ENCODE measurements around the gene SMAD5.

DNA sequence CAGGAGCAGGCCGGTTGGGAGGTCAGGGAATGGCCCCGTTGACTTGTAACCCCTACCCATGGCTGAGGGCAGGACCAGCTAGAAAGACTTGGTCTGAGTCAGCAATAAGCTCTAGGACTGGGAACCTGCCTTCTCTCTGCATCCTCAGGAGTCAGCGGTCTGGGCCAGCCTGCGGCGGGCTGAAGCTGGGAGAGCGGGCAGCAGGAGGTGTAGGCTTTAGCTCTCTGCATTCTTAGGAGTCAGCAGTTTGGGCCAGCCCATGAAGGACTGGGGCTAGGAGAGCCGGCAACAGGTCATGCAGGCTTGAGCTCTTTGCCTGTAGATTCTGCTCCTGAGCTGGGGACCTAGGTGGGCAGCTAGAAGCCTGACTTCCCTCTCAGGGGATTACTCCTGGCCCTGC lies 66.8 kb downstream of the SMAD5 start:
- no peak for TF ChIP-seq EP300 (IDR thresholded peaks at IDR 0.05; ENCODE audit: low read depth in 2 of 2, low read length in 2 of 2)
- TF ChIP-seq EP300 (CRISPR knock-in tag; IDR thresholded peaks at IDR 0.05; ENCODE audit: borderline replicate concordance): no peak
- TF ChIP-seq, protein P1, sequence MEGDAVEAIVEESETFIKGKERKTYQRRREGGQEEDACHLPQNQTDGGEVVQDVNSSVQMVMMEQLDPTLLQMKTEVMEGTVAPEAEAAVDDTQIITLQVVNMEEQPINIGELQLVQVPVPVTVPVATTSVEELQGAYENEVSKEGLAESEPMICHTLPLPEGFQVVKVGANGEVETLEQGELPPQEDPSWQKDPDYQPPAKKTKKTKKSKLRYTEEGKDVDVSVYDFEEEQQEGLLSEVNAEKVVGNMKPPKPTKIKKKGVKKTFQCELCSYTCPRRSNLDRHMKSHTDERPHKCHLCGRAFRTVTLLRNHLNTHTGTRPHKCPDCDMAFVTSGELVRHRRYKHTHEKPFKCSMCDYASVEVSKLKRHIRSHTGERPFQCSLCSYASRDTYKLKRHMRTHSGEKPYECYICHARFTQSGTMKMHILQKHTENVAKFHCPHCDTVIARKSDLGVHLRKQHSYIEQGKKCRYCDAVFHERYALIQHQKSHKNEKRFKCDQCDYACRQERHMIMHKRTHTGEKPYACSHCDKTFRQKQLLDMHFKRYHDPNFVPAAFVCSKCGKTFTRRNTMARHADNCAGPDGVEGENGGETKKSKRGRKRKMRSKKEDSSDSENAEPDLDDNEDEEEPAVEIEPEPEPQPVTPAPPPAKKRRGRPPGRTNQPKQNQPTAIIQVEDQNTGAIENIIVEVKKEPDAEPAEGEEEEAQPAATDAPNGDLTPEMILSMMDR (CRISPR knock-in tag; IDR thresholded peaks at IDR 0.05): no peak
- TF ChIP-seq SIX1 (CRISPR knock-in tag; IDR thresholded peaks at IDR 0.05; ENCODE audit: borderline replicate concordance): no peak
- TF ChIP-seq BRD4 (CRISPR knock-in tag; IDR thresholded peaks at IDR 0.05): no peak
- TF ChIP-seq, protein P2, sequence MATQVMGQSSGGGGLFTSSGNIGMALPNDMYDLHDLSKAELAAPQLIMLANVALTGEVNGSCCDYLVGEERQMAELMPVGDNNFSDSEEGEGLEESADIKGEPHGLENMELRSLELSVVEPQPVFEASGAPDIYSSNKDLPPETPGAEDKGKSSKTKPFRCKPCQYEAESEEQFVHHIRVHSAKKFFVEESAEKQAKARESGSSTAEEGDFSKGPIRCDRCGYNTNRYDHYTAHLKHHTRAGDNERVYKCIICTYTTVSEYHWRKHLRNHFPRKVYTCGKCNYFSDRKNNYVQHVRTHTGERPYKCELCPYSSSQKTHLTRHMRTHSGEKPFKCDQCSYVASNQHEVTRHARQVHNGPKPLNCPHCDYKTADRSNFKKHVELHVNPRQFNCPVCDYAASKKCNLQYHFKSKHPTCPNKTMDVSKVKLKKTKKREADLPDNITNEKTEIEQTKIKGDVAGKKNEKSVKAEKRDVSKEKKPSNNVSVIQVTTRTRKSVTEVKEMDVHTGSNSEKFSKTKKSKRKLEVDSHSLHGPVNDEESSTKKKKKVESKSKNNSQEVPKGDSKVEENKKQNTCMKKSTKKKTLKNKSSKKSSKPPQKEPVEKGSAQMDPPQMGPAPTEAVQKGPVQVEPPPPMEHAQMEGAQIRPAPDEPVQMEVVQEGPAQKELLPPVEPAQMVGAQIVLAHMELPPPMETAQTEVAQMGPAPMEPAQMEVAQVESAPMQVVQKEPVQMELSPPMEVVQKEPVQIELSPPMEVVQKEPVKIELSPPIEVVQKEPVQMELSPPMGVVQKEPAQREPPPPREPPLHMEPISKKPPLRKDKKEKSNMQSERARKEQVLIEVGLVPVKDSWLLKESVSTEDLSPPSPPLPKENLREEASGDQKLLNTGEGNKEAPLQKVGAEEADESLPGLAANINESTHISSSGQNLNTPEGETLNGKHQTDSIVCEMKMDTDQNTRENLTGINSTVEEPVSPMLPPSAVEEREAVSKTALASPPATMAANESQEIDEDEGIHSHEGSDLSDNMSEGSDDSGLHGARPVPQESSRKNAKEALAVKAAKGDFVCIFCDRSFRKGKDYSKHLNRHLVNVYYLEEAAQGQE (IDR thresholded peaks at IDR 0.05; ENCODE audit: borderline replicate concordance in 1 of 2, low read depth in 1 of 2, low read length in 2 of 2): no peak
- TF ChIP-seq PATZ1 (CRISPR knock-in tag; IDR thresholded peaks at IDR 0.05): no peak
- no peak for TF ChIP-seq ARID2 (CRISPR knock-in tag; IDR thresholded peaks at IDR 0.05; ENCODE audit: borderline replicate concordance)
- TF ChIP-seq MAX (IDR thresholded peaks at IDR 0.05): no peak

Measured in HepG2 (cell line).